ENCODE measurements around the gene PACRG.

DNA sequence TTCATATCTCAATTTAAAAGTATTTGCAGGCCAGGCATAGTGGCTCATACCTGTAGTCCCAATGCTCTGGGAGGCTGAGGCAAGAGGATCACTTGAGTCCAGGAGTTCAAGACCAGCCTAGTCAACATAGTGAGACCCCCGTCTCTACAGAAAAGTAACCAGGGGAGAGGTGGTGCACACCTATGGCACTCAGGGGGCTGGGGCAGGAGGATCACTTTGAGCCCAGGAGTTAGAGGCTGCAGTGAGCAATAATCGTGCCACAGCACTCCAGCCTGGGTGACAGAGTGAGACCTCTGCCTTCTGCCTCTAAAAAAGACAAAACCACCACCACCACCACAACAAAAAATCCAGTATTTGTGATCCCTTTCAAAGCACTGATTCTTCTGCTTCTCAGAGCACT is 501.3 kb downstream of the PACRG start:
- TF ChIP-seq CTCF (IDR thresholded peaks at IDR 0.05) (no peak), POLR2AphosphoS5 (IDR thresholded peaks at IDR 0.05; ENCODE audit: low read depth, low read length) (no peak)
